CD14-positive monocyte (primary cell): ENCODE measurements around the gene PAFAH2. TPM values are rescaled to one million over a fixed set of nuclear protein-coding genes. Genes with fewer than 3 reads are reported as not detected.

Experiments
- DNase-seq, 3 donors: peaks; one replicate each; pipeline ENCODE4 v3.0.0-alpha.2; 2011 to 2022
- H2AFZ ChIP-seq: 2 replicates; pipeline ENCODE4 v1.6.0; 2012; ENCODE audit warnings: mild to moderate bottlenecking, low read depth, low read length, inconsistent platforms; ENCODE audit not compliant: insufficient read depth, poor library complexity, severe bottlenecking
- H3K27ac ChIP-seq, 2 donors: 1 replicate in 1 of 2; 2 replicates in 1 of 2; pipeline ENCODE4 v1.5.1; 2012 to 2013; ENCODE audit warnings: low read length in 2 of 2, control low read depth in 1 of 2, inconsistent platforms in 1 of 2, low read depth in 1 of 2, mild to moderate bottlenecking in 1 of 2
- H3K27me3 ChIP-seq, 2 donors: one replicate each; pipeline versions ENCODE4 v1.6.0 to v1.6.1; 2011 to 2013; ENCODE audit warnings: low read length in 2 of 2; ENCODE audit not compliant: control insufficient read depth in 2 of 2, insufficient read depth in 2 of 2
- H3K36me3 ChIP-seq, 2 donors: replicated peaks in 1 of 2; 1 replicate in 1 of 2; 2 replicates in 1 of 2; pipeline versions ENCODE4 v1.5.1 to v1.6.1; 2012 to 2013; ENCODE audit warnings: low read length in 2 of 2, control low read depth in 1 of 2, inconsistent platforms in 1 of 2, mild to moderate bottlenecking in 1 of 2; ENCODE audit not compliant: insufficient read depth in 2 of 2, control insufficient read depth in 1 of 2
- H3K4me1 ChIP-seq, 2 donors: 1 replicate in 1 of 2; 2 replicates in 1 of 2; pipeline versions ENCODE4 v1.5.1 to v1.6.1; 2012 to 2013; ENCODE audit warnings: low read length in 2 of 2, control low read depth in 1 of 2, inconsistent platforms in 1 of 2, mild to moderate bottlenecking in 1 of 2, moderate library complexity in 1 of 2; ENCODE audit not compliant: insufficient read depth in 2 of 2, control insufficient read depth in 1 of 2
- H3K4me2 ChIP-seq: replicated peaks from 2 replicates; pipeline ENCODE3; 2012; ENCODE audit warnings: low read length, moderate library complexity, mild to moderate bottlenecking; ENCODE audit not compliant: poor library complexity, severe bottlenecking; ENCODE audit errors: extremely low read depth
- H3K4me3 ChIP-seq, 3 experiments: fragments of 200-600 bp in 1 of 3; sonication (generic) in 1 of 3; replicated peaks in 1 of 3; 1 replicate in 2 of 3; 2 replicates in 1 of 3; pipeline ENCODE4 v1.5.1; 2011 to 2013; ENCODE audit warnings: low read length in 3 of 3, mild to moderate bottlenecking in 3 of 3, control low read depth in 2 of 3, low read depth in 2 of 3, inconsistent platforms in 1 of 3, moderate library complexity in 1 of 3
- H3K79me2 ChIP-seq: 2 replicates; pipeline ENCODE4 v1.6.0; 2012; ENCODE audit warnings: mild to moderate bottlenecking, control low read depth, inconsistent platforms, low read length, moderate library complexity; ENCODE audit not compliant: insufficient read depth
- H3K9ac ChIP-seq: 2 replicates; pipeline ENCODE4 v1.6.0; 2017; ENCODE audit warnings: low read length, mild to moderate bottlenecking; ENCODE audit not compliant: insufficient read depth, poor library complexity, severe bottlenecking
- H3K9me3 ChIP-seq, 2 donors: replicated peaks in 1 of 2; 1 replicate in 1 of 2; 2 replicates in 1 of 2; pipeline versions ENCODE4 v1.5.1 to v1.6.1; 2012 to 2013; ENCODE audit warnings: low read length in 2 of 2, control low read depth in 1 of 2; ENCODE audit not compliant: control insufficient read depth in 1 of 2, insufficient read depth in 1 of 2
- H4K20me1 ChIP-seq: 2 replicates; pipeline ENCODE4 v1.6.0; 2012; ENCODE audit warnings: mild to moderate bottlenecking, low read length, control low read depth, moderate library complexity; ENCODE audit not compliant: insufficient read depth
- H3K27ac Mint-ChIP-seq, 7 donors: one replicate each; pipeline ENCODE4 v1.8.0; 2020; ENCODE audit warnings: mild to moderate bottlenecking in 7 of 7, mixed read lengths in 7 of 7, moderate library complexity in 6 of 7, inconsistent platforms in 2 of 7
- H3K27me3 Mint-ChIP-seq, 3 donors: one replicate each; pipeline ENCODE4 v1.8.0; 2021 to 2022; ENCODE audit warnings: low read depth in 3 of 3, mild to moderate bottlenecking in 3 of 3, mixed read lengths in 3 of 3, moderate library complexity in 3 of 3, inconsistent platforms in 1 of 3
- H3K36me3 Mint-ChIP-seq, 2 donors: one replicate each; pipeline ENCODE4 v1.8.0; 2020; ENCODE audit warnings: mixed read lengths in 2 of 2, inconsistent platforms in 1 of 2, mild to moderate bottlenecking in 1 of 2
- H3K4me1 Mint-ChIP-seq: one replicate; pipeline ENCODE4 v1.8.0; 2020; ENCODE audit warnings: mild to moderate bottlenecking, mixed read lengths
- H3K4me3 Mint-ChIP-seq, 2 donors: one replicate each; pipeline ENCODE4 v1.8.0; 2020; ENCODE audit warnings: mild to moderate bottlenecking in 2 of 2, mixed read lengths in 2 of 2, moderate library complexity in 1 of 2
- H3K9me3 Mint-ChIP-seq, 7 donors: one replicate each; pipeline ENCODE4 v1.8.0; 2020 to 2022; ENCODE audit warnings: mixed read lengths in 7 of 7, mild to moderate bottlenecking in 6 of 7, moderate library complexity in 6 of 7, inconsistent platforms in 2 of 7
- WGBS: methylation state at CpG from one replicate; pipeline ENCODE4 v1.1.5; 2013; ENCODE audit warnings: missing lambda C conversion rate; ENCODE audit not compliant: insufficient coverage; 5-methylcytosine and 5-hydroxymethylcytosine counted together
- intact Hi-C, 2 donors: fragments of 100-400 bp; cut with micrococcal nuclease; formaldehyde crosslinking; loops; one replicate each; pipeline versions ENCODE4 v1.15.0 to v1.15.1; 2023
- polyA plus RNA-seq, 3 donors: library from polyadenylated mRNA; depleted of rRNA in 1 of 3; unstranded in 2 of 3; stranded (reverse) in 1 of 3; fragments of 300-500 nt in 2 of 3; fragments of >200 nt in 1 of 3; fragmentation: Illumina TruSeq in 2 of 3; gene quantifications; 1 replicate in 2 of 3; 2 replicates in 1 of 3; pipeline ENCODE4 v1.2.3, GENCODE V29; 2012 to 2021
- TF ChIP-seq, protein P1 (sequence below): fragments of 200-600 bp; IDR thresholded peaks from one replicate; pipeline ENCODE4 v1.8.0; 2022; ENCODE audit warnings: antibody characterized with exemption, mild to moderate bottlenecking

Gene PAFAH2
- polyA plus RNA-seq, 3 donors = 6.4 to 9.2 (median 6.8) TPM

DNA sequence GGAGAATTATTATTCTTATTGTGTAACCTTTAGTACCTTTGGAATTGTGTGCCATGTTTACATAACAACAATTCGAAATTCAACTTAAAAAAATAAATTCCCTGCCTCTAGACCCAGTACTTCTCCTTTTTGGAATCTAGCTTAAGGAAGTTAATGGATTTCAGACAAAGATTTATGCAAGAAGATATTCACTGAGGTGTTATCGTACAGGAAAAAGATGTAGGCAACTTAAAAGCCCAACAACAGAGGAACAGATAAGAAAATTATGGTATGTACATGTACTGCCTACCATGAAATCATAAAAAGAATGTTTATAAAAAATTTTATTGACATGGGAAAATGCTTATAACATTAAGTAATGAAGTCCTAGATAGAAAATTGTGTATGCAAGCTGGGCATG is 73.4 kb downstream of the PAFAH2 start:
- Histone ChIP-seq H3K4me3 (no peak overlapping the region), H3K36me3 (no peaks in the 10 kb centered on the region), H3K27ac (no peak overlapping the region), H3K27me3 (no peaks in the 10 kb centered on the region), H3K79me2 (no peaks in the 10 kb centered on the region), H3K4me2 (peak overlapping the region; percentile 79), H3K9me3 (no peaks in the 10 kb centered on the region), H3K4me1 (peaks cover 22 to 30% of the 10 kb centered on the region in 2 donors), H2AFZ (no peak overlapping the region), H4K20me1 (no peaks in the 10 kb centered on the region), H3K9ac (no peak overlapping the region)
- H3K36me3 Mint-ChIP-seq = no peaks in the 10 kb centered on the region
- H3K4me3 Mint-ChIP-seq = no peak overlapping the region
- H3K9me3 Mint-ChIP-seq = no peaks in the 10 kb centered on the region
- peaks cover 37% of the 10 kb centered on the region for H3K4me1 Mint-ChIP-seq
- TF ChIP-seq, protein P1, sequence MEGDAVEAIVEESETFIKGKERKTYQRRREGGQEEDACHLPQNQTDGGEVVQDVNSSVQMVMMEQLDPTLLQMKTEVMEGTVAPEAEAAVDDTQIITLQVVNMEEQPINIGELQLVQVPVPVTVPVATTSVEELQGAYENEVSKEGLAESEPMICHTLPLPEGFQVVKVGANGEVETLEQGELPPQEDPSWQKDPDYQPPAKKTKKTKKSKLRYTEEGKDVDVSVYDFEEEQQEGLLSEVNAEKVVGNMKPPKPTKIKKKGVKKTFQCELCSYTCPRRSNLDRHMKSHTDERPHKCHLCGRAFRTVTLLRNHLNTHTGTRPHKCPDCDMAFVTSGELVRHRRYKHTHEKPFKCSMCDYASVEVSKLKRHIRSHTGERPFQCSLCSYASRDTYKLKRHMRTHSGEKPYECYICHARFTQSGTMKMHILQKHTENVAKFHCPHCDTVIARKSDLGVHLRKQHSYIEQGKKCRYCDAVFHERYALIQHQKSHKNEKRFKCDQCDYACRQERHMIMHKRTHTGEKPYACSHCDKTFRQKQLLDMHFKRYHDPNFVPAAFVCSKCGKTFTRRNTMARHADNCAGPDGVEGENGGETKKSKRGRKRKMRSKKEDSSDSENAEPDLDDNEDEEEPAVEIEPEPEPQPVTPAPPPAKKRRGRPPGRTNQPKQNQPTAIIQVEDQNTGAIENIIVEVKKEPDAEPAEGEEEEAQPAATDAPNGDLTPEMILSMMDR = no peak
- H3K27ac Mint-ChIP-seq = peak overlapping the region in 2 of 7 donors; percentile 54 to 60
- no CpG with 5 or more reads among the region's 2 CpGs for WGBS
- intact Hi-C loops = no loop called here
- H3K27me3 Mint-ChIP-seq = peaks cover 0 to 5% (median 0%) of the 10 kb centered on the region in 3 donors
- peak; percentile 15 to 41 (median 39) for DNase-seq

DNA sequence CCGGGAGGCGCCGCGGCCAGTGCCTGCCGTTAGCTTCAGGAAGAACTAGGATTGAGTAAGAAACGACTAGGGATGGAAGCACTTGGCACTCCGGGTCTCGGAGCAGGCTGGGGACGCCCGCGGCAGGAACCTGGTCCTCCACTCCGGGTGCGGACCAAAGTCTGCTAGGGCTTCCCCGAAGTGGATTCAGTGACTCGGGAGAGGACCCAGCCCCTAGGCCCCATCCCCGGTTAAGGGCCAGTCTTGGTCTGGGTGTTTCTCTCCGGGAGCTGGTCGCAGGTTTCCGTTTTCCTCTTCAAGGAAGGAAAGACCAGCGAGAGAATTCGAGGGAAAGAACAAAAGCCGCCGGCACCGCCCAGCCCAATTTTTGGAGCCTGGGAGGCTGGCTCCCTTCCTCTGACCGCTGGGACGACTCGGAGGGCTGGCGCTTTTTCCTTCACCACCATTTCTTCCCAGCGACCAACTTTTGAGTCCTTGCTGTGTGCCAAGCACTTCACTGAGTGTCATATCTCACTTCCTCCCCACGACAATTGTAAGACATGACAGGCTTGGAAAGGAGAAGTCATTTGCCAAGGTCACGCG is 74.8 kb downstream of the PAFAH2 start:
- H3K9me3 ChIP-seq = no peaks in the 10 kb centered on the region
- H3K36me3 Mint-ChIP-seq = no peaks in the 10 kb centered on the region
- peak overlapping the region; percentile 46 to 82 (median 80) for H3K27ac Mint-ChIP-seq
- peak overlapping the region; percentile 72 for H3K9ac ChIP-seq
- no peaks in the 10 kb centered on the region for H3K79me2 ChIP-seq
- H4K20me1 ChIP-seq = no peaks in the 10 kb centered on the region
- intact Hi-C loops = no loop called here
- peak overlapping the region; percentile 95 for H2AFZ ChIP-seq
- H3K4me3 Mint-ChIP-seq = peak overlapping the region; percentile 87 to 95
- H3K27ac ChIP-seq = peak overlapping the region; percentile 73 to 87
- WGBS = under 1% methylated on average over 28 of the region's 32 CpGs
- no peaks in the 10 kb centered on the region for H3K27me3 ChIP-seq
- peaks cover 21 to 27% of the 10 kb centered on the region in 2 donors for H3K4me1 ChIP-seq
- no peaks in the 10 kb centered on the region for H3K9me3 Mint-ChIP-seq
- TF ChIP-seq, protein P1 = no peak
- no peaks in the 10 kb centered on the region for H3K36me3 ChIP-seq
- H3K4me1 Mint-ChIP-seq = peaks cover 34% of the 10 kb centered on the region
- peak overlapping the region; percentile 79 for H3K4me2 ChIP-seq
- H3K4me3 ChIP-seq = peak overlapping the region; percentile 73 to 80 (median 78)
- peak; percentile 63 to 76 (median 67) for DNase-seq
- peaks cover 0 to 5% (median 0%) of the 10 kb centered on the region in 3 donors for H3K27me3 Mint-ChIP-seq
